ENCODE measurements around the gene FITM2. TPM values are rescaled to one million over a fixed set of nuclear protein-coding genes. Genes with fewer than 3 reads are reported as not detected.

Gene FITM2
- polyA plus RNA-seq, 1 of the 3 experiments (the other 2 are of a cell fraction): 3.6 TPM

DNA sequence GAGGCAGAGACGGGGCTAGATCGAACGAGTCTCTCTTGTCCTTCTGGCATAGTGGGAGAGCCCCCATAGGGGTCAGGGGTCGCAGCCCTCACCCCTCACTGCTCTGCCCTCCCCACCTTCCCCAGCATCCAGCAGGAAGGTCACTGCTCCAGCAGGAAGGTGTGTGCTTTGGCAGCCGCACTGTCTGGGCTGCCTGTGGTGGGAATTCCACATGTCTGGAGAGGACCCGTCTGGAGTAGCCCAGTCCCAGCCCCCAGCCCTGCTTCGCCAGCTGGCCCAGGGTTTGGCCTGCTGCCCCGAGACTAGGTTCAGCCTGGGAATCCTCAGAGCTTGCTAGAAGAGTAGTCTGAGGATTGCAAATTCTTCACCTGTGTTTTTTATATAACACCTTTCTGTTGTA, 23.3 kb upstream of the FITM2 start:
- H3K9me2 ChIP-seq: no peaks in the 10 kb centered on the region
- no peak overlapping the region for H2AFZ ChIP-seq (ENCODE audit: low read depth)
- H3K9me3 ChIP-seq: no peaks in the 10 kb centered on the region
- H3F3A ChIP-seq (replicated peaks; ENCODE audit: insufficient read depth): no peaks in the 10 kb centered on the region
- TF ChIP-seq, protein P1, sequence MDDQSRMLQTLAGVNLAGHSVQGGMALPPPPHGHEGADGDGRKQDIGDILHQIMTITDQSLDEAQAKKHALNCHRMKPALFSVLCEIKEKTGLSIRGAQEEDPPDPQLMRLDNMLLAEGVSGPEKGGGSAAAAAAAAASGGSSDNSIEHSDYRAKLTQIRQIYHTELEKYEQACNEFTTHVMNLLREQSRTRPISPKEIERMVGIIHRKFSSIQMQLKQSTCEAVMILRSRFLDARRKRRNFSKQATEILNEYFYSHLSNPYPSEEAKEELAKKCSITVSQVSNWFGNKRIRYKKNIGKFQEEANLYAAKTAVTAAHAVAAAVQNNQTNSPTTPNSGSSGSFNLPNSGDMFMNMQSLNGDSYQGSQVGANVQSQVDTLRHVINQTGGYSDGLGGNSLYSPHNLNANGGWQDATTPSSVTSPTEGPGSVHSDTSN (IDR thresholded peaks at IDR 0.05): no peak
- TF ChIP-seq RXRA (IDR thresholded peaks at IDR 0.05; ENCODE audit: borderline replicate concordance, low read depth) (no peak), ELF1 (IDR thresholded peaks at IDR 0.05) (no peak), SMC3 (IDR thresholded peaks at IDR 0.05; ENCODE audit: low read depth, low read length) (no peak), RCOR1 (IDR thresholded peaks at IDR 0.05; ENCODE audit: low read length) (no peak), CHD2 (IDR thresholded peaks at IDR 0.05; ENCODE audit: low read length, partially characterized antibody) (no peak), RFX5 (IDR thresholded peaks at IDR 0.05; ENCODE audit: low read length) (no peak), RAD21 (IDR thresholded peaks at IDR 0.05; ENCODE audit: low read length) (no peak), EP300 (IDR thresholded peaks at IDR 0.05; ENCODE audit: borderline replicate concordance in 1 of 2, low read depth in 1 of 2, low read length in 1 of 2) (no peak)
- no peak overlapping the region for H3K9ac ChIP-seq
- H3K4me2 ChIP-seq: no peak overlapping the region
- 30% methylated on average over 7 of the region's 8 CpGs for WGBS (ENCODE audit: low lambda C conversion rate)
- peaks cover 0 to 18% of the 10 kb centered on the region in 2 experiments; a peak in 1 of 4 replicates for H3K4me1 ChIP-seq (ENCODE audit: control insufficient read depth in 1 of 2, insufficient read depth in 2 of 2, low read depth in 1 of 2, low read length in 1 of 2)
- H3K27ac ChIP-seq (ENCODE audit: low read depth in 2 of 2, low read length in 1 of 2): no peak overlapping the region
- no peaks in the 10 kb centered on the region for H3K79me2 ChIP-seq (ENCODE audit: insufficient read depth)
- no peaks in the 10 kb centered on the region for H3K27me3 ChIP-seq (ENCODE audit: insufficient read depth)
- ChIA-PET POLR2A (no interaction called here), CTCF (no interaction called here)
- no peaks in the 10 kb centered on the region for H4K20me1 ChIP-seq (ENCODE audit: insufficient read depth)
- DNase-seq: no peak
- H3K4me3 ChIP-seq (ENCODE audit: low read depth in 2 of 2, low read length in 1 of 2): no peak overlapping the region
- no peaks in the 10 kb centered on the region for H3K36me3 ChIP-seq (replicated peaks in 1 of 2; ENCODE audit: control insufficient read depth in 1 of 2, insufficient read depth in 2 of 2, low read length in 1 of 2)

DNA sequence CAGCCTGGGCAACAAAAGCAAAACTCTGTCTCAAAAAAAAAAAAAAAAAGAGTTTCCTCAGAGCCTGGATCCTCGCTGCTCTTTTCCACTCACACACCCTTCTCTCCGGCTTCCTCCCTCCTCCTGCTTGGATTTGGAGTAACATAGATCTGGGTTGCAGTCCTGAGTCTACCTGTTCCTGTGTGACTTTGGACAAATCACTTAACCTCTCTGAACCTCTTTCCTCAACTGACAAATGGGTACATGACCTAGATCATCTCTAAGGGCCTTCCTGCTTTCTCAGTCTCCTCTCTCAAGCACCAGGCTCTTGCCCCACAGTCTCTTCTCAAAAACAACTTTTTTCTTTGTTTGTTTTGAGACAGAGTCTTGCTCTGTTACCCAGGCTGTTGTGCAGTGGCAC, 20.2 kb upstream of the FITM2 start:
- Histone ChIP-seq H2AFZ (ENCODE audit: low read depth) (no peak overlapping the region), H4K20me1 (ENCODE audit: insufficient read depth) (no peaks in the 10 kb centered on the region), H3F3A (replicated peaks; ENCODE audit: insufficient read depth) (no peaks in the 10 kb centered on the region), H3K9me3 (no peaks in the 10 kb centered on the region), H3K4me3 (ENCODE audit: low read depth in 2 of 2, low read length in 1 of 2) (no peak overlapping the region), H3K9ac (no peak overlapping the region), H3K9me2 (no peaks in the 10 kb centered on the region), H3K27ac (ENCODE audit: low read depth in 2 of 2, low read length in 1 of 2) (no peak overlapping the region), H3K27me3 (ENCODE audit: insufficient read depth) (no peaks in the 10 kb centered on the region), H3K4me2 (no peak overlapping the region), H3K79me2 (ENCODE audit: insufficient read depth) (no peaks in the 10 kb centered on the region), H3K4me1 (ENCODE audit: control insufficient read depth in 1 of 2, insufficient read depth in 2 of 2, low read depth in 1 of 2, low read length in 1 of 2) (peaks cover 0 to 9% of the 10 kb centered on the region in 2 experiments; a peak in 1 of 4 replicates), H3K36me3 (replicated peaks in 1 of 2; ENCODE audit: control insufficient read depth in 1 of 2, insufficient read depth in 2 of 2, low read length in 1 of 2) (no peaks in the 10 kb centered on the region)
- CTCF ChIA-PET: interaction anchor here (1.2 to 3.6 kb wide), 3 partner anchors 12 to 114 kb away, joined by 3 to 12 read pairs (median 6); partner anchors contain the start of gene FITM2
- DNase-seq: no peak
- WGBS (ENCODE audit: low lambda C conversion rate): 56% methylated on average over 2 of the region's 2 CpGs
- POLR2A ChIA-PET: no interaction called here
- no peak for TF ChIP-seq TCF12 (IDR thresholded peaks at IDR 0.05)
- TF ChIP-seq YY1 (IDR thresholded peaks at IDR 0.05; ENCODE audit: low read depth): no peak
- TF ChIP-seq EZH2phosphoT487 (IDR thresholded peaks at IDR 0.05; ENCODE audit: borderline replicate concordance, low read depth): no peak
- no peak for TF ChIP-seq TEAD4 (IDR thresholded peaks at IDR 0.05; ENCODE audit: borderline replicate concordance, insufficient read depth)
- no peak for TF ChIP-seq POLR2AphosphoS5 (IDR thresholded peaks at IDR 0.05; ENCODE audit: low read depth, low read length)
- TF ChIP-seq TAF1 (IDR thresholded peaks at IDR 0.05; ENCODE audit: borderline replicate concordance, low read depth, low read length): no peak
- no peak for TF ChIP-seq FOXJ3 (CRISPR knock-in tag; IDR thresholded peaks at IDR 0.05)
- no peak for TF ChIP-seq JUND (IDR thresholded peaks at IDR 0.05)
- TF ChIP-seq, protein P2, sequence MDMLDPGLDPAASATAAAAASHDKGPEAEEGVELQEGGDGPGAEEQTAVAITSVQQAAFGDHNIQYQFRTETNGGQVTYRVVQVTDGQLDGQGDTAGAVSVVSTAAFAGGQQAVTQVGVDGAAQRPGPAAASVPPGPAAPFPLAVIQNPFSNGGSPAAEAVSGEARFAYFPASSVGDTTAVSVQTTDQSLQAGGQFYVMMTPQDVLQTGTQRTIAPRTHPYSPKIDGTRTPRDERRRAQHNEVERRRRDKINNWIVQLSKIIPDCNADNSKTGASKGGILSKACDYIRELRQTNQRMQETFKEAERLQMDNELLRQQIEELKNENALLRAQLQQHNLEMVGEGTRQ (IDR thresholded peaks at IDR 0.05; ENCODE audit: borderline replicate concordance, low read depth, low read length): no peak
- TF ChIP-seq RFX5 (IDR thresholded peaks at IDR 0.05; ENCODE audit: low read length): no peak
- no peak for TF ChIP-seq MXI1 (IDR thresholded peaks at IDR 0.05; ENCODE audit: low read depth, low read length)
- TF ChIP-seq, protein P3, sequence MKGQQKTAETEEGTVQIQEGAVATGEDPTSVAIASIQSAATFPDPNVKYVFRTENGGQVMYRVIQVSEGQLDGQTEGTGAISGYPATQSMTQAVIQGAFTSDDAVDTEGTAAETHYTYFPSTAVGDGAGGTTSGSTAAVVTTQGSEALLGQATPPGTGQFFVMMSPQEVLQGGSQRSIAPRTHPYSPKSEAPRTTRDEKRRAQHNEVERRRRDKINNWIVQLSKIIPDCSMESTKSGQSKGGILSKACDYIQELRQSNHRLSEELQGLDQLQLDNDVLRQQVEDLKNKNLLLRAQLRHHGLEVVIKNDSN (IDR thresholded peaks at IDR 0.05; ENCODE audit: borderline replicate concordance, low read depth): no peak
- TF ChIP-seq SMC3 (IDR thresholded peaks at IDR 0.05; ENCODE audit: low read depth, low read length): no peak
- no peak for TF ChIP-seq RXRA (IDR thresholded peaks at IDR 0.05; ENCODE audit: borderline replicate concordance, low read depth)
- TF ChIP-seq MEF2A (IDR thresholded peaks at IDR 0.05; ENCODE audit: borderline replicate concordance, low read depth): no peak
